ENCODE measurements around the gene CD22. TPM values are rescaled to one million over a fixed set of nuclear protein-coding genes. Genes with fewer than 3 reads are reported as not detected.

CD22 gene
- total RNA-seq, 1 experiment from 2014 or later: not detected

DNA sequence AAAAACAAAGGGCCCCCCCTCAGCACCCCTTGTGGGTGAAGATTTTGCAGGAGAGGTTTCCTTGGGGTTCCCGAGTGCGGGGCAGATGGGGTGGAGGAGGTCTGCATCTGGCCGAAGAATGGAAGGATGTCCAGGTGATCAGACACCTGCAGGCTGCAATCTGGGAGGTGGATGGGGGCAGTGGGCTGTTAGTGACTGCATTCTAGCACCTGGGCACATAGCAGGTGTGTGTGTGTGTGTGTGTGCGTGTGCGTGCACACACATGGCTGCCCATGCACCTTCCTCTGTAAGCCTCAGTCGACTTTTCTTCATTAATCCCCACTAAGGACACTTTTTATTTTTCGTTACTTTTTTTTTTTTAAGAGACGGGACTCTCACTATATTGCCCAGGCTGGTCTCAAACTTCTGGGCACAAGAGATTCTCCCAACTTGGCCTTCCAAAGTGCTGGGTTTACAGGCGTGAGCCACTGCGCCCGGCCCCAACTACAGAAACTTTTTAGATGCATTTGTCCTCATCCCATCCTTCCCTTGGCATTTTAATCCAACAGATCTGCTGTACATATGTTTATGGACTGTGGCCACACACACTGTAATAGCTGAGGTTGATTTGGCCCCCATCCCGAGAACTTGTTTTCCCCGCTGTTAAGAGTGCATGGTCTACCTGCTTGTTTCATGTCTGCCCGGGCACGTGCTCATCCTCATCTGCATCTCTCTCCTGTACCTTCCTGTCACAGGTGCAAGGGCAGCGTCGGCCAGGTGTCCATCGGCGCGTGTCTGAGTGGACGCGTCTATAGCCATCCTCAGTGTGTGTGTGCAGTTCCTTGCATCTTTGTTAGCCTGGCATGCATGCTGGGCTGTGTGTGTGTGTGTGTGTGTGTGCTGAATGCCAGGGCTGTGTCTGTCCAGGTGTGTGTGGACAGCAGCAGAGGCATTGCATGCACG, 36.3 kb upstream of the CD22 start:
- Histone ChIP-seq H3K36me3 (ENCODE audit: insufficient read depth, low read length, poor library complexity, severe bottlenecking) (no peaks in the 10 kb centered on the region), H3K9me3 (ENCODE audit: low read depth, low read length, poor library complexity, severe bottlenecking) (no peaks in the 10 kb centered on the region), H3K4me3 (ENCODE audit: low read depth, low read length, poor library complexity, severe bottlenecking) (no peak overlapping the region), H3K27ac (ENCODE audit: low read depth, low read length, poor library complexity, severe bottlenecking) (no peak overlapping the region), H3K4me1 (ENCODE audit: insufficient read depth, low read length, poor library complexity, severe bottlenecking) (no peaks in the 10 kb centered on the region), H3K27me3 (replicated peaks; ENCODE audit: insufficient read depth, low read depth, low read length, poor library complexity) (peaks cover 36% of the 10 kb centered on the region)
- ChIA-PET CTCF (no interaction called here), POLR2A (ENCODE audit: low non-redundant PET) (interaction anchor here (0.7 kb wide), 1 partner anchor 14 kb away, joined by 4 read pairs; no protein-coding TSS in a partner anchor)
- intact Hi-C loops (cut with micrococcal nuclease; ENCODE audit: unreplicated experiment): no loop called here
- no peak for TF ChIP-seq EZH2 (IDR thresholded peaks at IDR 0.05; ENCODE audit: borderline replicate concordance, low read depth, low read length, poor library complexity, severe bottlenecking)
- TF ChIP-seq, protein P1, sequence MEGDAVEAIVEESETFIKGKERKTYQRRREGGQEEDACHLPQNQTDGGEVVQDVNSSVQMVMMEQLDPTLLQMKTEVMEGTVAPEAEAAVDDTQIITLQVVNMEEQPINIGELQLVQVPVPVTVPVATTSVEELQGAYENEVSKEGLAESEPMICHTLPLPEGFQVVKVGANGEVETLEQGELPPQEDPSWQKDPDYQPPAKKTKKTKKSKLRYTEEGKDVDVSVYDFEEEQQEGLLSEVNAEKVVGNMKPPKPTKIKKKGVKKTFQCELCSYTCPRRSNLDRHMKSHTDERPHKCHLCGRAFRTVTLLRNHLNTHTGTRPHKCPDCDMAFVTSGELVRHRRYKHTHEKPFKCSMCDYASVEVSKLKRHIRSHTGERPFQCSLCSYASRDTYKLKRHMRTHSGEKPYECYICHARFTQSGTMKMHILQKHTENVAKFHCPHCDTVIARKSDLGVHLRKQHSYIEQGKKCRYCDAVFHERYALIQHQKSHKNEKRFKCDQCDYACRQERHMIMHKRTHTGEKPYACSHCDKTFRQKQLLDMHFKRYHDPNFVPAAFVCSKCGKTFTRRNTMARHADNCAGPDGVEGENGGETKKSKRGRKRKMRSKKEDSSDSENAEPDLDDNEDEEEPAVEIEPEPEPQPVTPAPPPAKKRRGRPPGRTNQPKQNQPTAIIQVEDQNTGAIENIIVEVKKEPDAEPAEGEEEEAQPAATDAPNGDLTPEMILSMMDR (conservative IDR thresholded peaks at IDR 0.05; ENCODE audit: low read depth, low read length): no peak
- DNase-seq (ENCODE audit: low spot score): no peak
- no TSS peak for BruUV-seq (replicated peaks)

DNA sequence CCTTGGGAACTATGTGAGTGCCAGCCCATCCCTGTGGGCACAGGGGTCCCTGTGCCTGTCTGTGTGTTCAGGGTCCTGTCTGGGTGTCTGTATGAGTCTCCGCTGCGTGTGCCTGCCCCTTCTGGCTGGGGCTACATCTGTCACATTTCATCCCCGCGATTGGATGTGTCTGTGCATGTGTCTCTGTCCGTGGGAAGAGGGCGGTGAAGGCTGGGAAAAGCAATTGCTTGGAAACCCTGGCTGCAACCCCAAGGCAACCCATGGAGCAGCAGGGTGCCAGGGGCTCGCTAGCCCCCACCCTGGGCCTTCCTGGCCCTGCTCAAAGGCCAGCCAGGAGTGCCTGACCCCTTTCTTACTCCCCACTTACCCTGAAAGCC, 35.6 kb upstream of the CD22 start:
- no peak for TF ChIP-seq EZH2 (IDR thresholded peaks at IDR 0.05; ENCODE audit: borderline replicate concordance, low read depth, low read length, poor library complexity, severe bottlenecking)
- TF ChIP-seq, protein P1 (conservative IDR thresholded peaks at IDR 0.05; ENCODE audit: low read depth, low read length): no peak
- no peak overlapping the region for H3K4me3 ChIP-seq (ENCODE audit: low read depth, low read length, poor library complexity, severe bottlenecking)
- no peak for DNase-seq (ENCODE audit: low spot score)
- no peaks in the 10 kb centered on the region for H3K9me3 ChIP-seq (ENCODE audit: low read depth, low read length, poor library complexity, severe bottlenecking)
- H3K4me1 ChIP-seq (ENCODE audit: insufficient read depth, low read length, poor library complexity, severe bottlenecking): no peaks in the 10 kb centered on the region
- no peaks in the 10 kb centered on the region for H3K36me3 ChIP-seq (ENCODE audit: insufficient read depth, low read length, poor library complexity, severe bottlenecking)
- intact Hi-C loops (cut with micrococcal nuclease; ENCODE audit: unreplicated experiment): no loop called here
- H3K27me3 ChIP-seq (replicated peaks; ENCODE audit: insufficient read depth, low read depth, low read length, poor library complexity): peaks cover 36% of the 10 kb centered on the region
- no peak overlapping the region for H3K27ac ChIP-seq (ENCODE audit: low read depth, low read length, poor library complexity, severe bottlenecking)
- POLR2A ChIA-PET (ENCODE audit: low non-redundant PET): no interaction called here
- CTCF ChIA-PET: no interaction called here
- no TSS peak for BruUV-seq (replicated peaks)

DNA sequence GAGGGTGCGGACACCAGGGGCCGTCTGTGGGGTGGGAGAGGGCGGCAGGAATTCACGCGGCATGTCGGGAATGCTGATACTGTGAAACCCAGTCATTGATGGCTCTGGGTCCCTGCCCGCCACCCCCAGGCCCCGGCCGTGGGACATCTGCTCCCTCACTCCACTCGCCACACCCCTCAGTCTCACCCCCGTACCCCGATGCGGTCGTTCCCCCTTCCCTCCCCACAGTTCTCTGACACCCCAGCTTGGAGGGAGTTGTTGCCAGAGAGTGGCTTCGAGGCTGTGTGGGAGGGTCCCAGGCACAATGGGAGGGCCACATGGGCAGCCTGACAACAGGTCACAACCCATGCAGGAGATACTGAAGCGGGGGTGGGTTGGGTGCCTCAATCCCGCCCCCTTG, 35.2 kb upstream of the CD22 start:
- BruUV-seq (replicated peaks): no TSS peak
- Histone ChIP-seq H3K4me3 (ENCODE audit: low read depth, low read length, poor library complexity, severe bottlenecking) (no peak overlapping the region), H3K9me3 (ENCODE audit: low read depth, low read length, poor library complexity, severe bottlenecking) (no peaks in the 10 kb centered on the region), H3K36me3 (ENCODE audit: insufficient read depth, low read length, poor library complexity, severe bottlenecking) (no peaks in the 10 kb centered on the region), H3K27me3 (replicated peaks; ENCODE audit: insufficient read depth, low read depth, low read length, poor library complexity) (peaks cover 36% of the 10 kb centered on the region), H3K4me1 (ENCODE audit: insufficient read depth, low read length, poor library complexity, severe bottlenecking) (no peaks in the 10 kb centered on the region), H3K27ac (ENCODE audit: low read depth, low read length, poor library complexity, severe bottlenecking) (no peak overlapping the region)
- no peak for TF ChIP-seq EZH2 (IDR thresholded peaks at IDR 0.05; ENCODE audit: borderline replicate concordance, low read depth, low read length, poor library complexity, severe bottlenecking)
- TF ChIP-seq, protein P1 (conservative IDR thresholded peaks at IDR 0.05; ENCODE audit: low read depth, low read length): no peak
- CTCF ChIA-PET: no interaction called here
- no peak for DNase-seq (ENCODE audit: low spot score)
- POLR2A ChIA-PET (ENCODE audit: low non-redundant PET): no interaction called here
- intact Hi-C loops (cut with micrococcal nuclease; ENCODE audit: unreplicated experiment): no loop called here
